WTC11 (cell line): Measurements from ENCODE around the gene SRRM5.

Source experiments
- FOXJ3 ChIP-seq: sonication (generic); formaldehyde crosslinking; IDR thresholded peaks from 2 replicates; pipeline ENCODE4 v1.9.0; 2021; ENCODE audit warnings: missing genetic modification reagents, mild to moderate bottlenecking, borderline replicate concordance
- JUN ChIP-seq: sonication (generic); formaldehyde crosslinking; IDR thresholded peaks from 2 replicates; pipeline ENCODE4 v1.8.0; 2023; ENCODE audit warnings: mild to moderate bottlenecking, missing genetic modification reagents
- TEAD4 ChIP-seq: sonication (generic); formaldehyde crosslinking; IDR thresholded peaks from 2 replicates; pipeline ENCODE4 v1.8.0; 2022; ENCODE audit warnings: mild to moderate bottlenecking, missing genetic modification reagents
- TF ChIP-seq, protein P1 (sequence below): sonication (generic); formaldehyde crosslinking; IDR thresholded peaks from 2 replicates; pipeline ENCODE4 v1.8.1; 2023; ENCODE audit warnings: mild to moderate bottlenecking, moderate library complexity, missing genetic modification reagents
- TF ChIP-seq, protein P2 (sequence below): fragments of 200-600 bp; IDR thresholded peaks from 2 replicates; pipeline ENCODE4 v1.8.0; 2022; ENCODE audit warnings: antibody characterized with exemption
- TF ChIP-seq, protein P3 (sequence below): sonication (generic); formaldehyde crosslinking; IDR thresholded peaks from 2 replicates; pipeline ENCODE4 v1.8.1; 2023; ENCODE audit warnings: mild to moderate bottlenecking, missing genetic modification reagents, moderate library complexity
- TF ChIP-seq, protein P4 (sequence below): sonication (generic); formaldehyde crosslinking; IDR thresholded peaks from 2 replicates; pipeline ENCODE4 v1.8.1; 2022; ENCODE audit warnings: low read depth, mild to moderate bottlenecking, moderate library complexity, missing genetic modification reagents, borderline replicate concordance
- TF ChIP-seq, protein P5 (sequence below): sonication (generic); formaldehyde crosslinking; IDR thresholded peaks from 2 replicates; pipeline ENCODE4 v1.8.1; 2022; ENCODE audit warnings: low read depth, missing genetic modification reagents, borderline replicate concordance

DNA sequence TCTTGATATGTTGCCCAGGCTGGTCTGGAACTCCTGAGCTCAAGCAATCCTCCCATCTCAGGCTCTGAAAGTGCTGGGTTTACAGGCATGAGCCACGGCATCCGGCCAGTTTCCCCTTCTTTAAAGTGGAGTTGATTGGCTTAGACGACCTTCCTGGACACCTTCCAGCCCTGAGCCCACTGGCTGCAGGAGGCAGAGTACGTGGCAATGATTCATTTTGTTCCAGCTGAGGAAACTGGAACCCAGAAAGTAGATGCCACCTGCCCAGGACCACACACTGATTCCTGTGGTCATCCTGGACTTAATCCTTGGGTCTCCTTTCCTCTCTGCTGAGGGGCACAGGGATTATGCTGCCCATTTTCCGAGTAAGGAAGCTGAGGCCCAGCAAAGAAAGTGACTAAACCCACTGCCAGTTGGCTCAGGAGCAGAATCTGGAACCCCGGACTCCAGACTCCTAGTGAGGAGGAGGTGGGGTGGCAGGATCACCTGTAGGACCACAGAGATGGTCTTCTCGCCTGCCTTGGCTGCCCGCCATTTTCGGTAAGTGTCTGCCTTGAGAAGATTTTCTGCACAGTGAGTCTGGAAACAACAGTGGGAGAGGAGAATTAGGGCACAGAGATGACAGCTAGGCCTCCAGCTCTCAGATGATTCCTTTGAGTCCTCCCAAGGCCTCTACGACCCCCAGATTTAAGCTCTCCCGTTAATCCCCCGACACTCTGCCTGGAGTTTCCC is 37.3 kb upstream of the SRRM5 start:
- TF ChIP-seq, protein P1, sequence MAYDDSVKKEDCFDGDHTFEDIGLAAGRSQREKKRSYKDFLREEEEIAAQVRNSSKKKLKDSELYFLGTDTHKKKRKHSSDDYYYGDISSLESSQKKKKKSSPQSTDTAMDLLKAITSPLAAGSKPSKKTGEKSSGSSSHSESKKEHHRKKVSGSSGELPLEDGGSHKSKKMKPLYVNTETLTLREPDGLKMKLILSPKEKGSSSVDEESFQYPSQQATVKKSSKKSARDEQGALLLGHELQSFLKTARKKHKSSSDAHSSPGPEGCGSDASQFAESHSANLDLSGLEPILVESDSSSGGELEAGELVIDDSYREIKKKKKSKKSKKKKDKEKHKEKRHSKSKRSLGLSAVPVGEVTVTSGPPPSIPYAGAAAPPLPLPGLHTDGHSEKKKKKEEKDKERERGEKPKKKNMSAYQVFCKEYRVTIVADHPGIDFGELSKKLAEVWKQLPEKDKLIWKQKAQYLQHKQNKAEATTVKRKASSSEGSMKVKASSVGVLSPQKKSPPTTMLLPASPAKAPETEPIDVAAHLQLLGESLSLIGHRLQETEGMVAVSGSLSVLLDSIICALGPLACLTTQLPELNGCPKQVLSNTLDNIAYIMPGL (CRISPR knock-in tag) = no peak
- TF ChIP-seq TEAD4 (CRISPR knock-in tag) = no peak
- TF ChIP-seq, protein P2, sequence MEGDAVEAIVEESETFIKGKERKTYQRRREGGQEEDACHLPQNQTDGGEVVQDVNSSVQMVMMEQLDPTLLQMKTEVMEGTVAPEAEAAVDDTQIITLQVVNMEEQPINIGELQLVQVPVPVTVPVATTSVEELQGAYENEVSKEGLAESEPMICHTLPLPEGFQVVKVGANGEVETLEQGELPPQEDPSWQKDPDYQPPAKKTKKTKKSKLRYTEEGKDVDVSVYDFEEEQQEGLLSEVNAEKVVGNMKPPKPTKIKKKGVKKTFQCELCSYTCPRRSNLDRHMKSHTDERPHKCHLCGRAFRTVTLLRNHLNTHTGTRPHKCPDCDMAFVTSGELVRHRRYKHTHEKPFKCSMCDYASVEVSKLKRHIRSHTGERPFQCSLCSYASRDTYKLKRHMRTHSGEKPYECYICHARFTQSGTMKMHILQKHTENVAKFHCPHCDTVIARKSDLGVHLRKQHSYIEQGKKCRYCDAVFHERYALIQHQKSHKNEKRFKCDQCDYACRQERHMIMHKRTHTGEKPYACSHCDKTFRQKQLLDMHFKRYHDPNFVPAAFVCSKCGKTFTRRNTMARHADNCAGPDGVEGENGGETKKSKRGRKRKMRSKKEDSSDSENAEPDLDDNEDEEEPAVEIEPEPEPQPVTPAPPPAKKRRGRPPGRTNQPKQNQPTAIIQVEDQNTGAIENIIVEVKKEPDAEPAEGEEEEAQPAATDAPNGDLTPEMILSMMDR = no peak
- TF ChIP-seq JUN (CRISPR knock-in tag) = no peak
- TF ChIP-seq, protein P3, sequence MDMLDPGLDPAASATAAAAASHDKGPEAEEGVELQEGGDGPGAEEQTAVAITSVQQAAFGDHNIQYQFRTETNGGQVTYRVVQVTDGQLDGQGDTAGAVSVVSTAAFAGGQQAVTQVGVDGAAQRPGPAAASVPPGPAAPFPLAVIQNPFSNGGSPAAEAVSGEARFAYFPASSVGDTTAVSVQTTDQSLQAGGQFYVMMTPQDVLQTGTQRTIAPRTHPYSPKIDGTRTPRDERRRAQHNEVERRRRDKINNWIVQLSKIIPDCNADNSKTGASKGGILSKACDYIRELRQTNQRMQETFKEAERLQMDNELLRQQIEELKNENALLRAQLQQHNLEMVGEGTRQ (CRISPR knock-in tag) = no peak
- no peak for TF ChIP-seq FOXJ3 (CRISPR knock-in tag)
- TF ChIP-seq, protein P4, sequence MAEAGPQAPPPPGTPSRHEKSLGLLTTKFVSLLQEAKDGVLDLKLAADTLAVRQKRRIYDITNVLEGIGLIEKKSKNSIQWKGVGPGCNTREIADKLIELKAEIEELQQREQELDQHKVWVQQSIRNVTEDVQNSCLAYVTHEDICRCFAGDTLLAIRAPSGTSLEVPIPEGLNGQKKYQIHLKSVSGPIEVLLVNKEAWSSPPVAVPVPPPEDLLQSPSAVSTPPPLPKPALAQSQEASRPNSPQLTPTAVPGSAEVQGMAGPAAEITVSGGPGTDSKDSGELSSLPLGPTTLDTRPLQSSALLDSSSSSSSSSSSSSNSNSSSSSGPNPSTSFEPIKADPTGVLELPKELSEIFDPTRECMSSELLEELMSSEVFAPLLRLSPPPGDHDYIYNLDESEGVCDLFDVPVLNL = no peak
- TF ChIP-seq, protein P5, sequence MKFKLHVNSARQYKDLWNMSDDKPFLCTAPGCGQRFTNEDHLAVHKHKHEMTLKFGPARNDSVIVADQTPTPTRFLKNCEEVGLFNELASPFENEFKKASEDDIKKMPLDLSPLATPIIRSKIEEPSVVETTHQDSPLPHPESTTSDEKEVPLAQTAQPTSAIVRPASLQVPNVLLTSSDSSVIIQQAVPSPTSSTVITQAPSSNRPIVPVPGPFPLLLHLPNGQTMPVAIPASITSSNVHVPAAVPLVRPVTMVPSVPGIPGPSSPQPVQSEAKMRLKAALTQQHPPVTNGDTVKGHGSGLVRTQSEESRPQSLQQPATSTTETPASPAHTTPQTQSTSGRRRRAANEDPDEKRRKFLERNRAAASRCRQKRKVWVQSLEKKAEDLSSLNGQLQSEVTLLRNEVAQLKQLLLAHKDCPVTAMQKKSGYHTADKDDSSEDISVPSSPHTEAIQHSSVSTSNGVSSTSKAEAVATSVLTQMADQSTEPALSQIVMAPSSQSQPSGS (CRISPR knock-in tag) = no peak
